Right lobe of liver (tissue), 6 donors: ENCODE measurements around the gene SERPINA1. TPM values are rescaled to one million over a fixed set of nuclear protein-coding genes. Genes with fewer than 3 reads are reported as not detected.

ENCODE experiments used
- ATAC-seq, 4 donors: fragments of 200-7000 bp; cut with Tn5 transposase; one replicate each; pipeline ENCODE4 v1.9.1; 2020; ENCODE audit warnings: mild to moderate bottlenecking in 4 of 4, moderate library complexity in 4 of 4
- DNase-seq, 3 donors: peaks; one replicate each; pipeline ENCODE4 v3.0.0-alpha.2; 2020
- H3K27ac ChIP-seq, 3 donors: fragments of 200-600 bp; one replicate each; pipeline ENCODE4 v1.8.0; 2022
- H3K27me3 ChIP-seq, 2 donors: fragments of 200-600 bp; one replicate each; pipeline ENCODE4 v1.8.0; 2022
- H3K36me3 ChIP-seq, 4 donors: fragments of 200-600 bp; sonication (generic) in 1 of 4; one replicate each; pipeline versions ENCODE4 v1.5.1 to v1.8.0; 2017 to 2022; ENCODE audit warnings: control low read depth in 1 of 4
- H3K4me1 ChIP-seq, 4 donors: fragments of 200-600 bp; sonication (generic) in 1 of 4; one replicate each; pipeline versions ENCODE4 v1.5.1 to v1.8.0; 2017 to 2022; ENCODE audit warnings: control low read depth in 1 of 4
- H3K4me3 ChIP-seq, 3 donors: fragments of 200-600 bp; one replicate each; pipeline ENCODE4 v1.8.0; 2022
- H3K9me3 ChIP-seq, 4 donors: fragments of 200-600 bp; sonication (generic) in 1 of 4; one replicate each; pipeline versions ENCODE4 v1.5.1 to v1.8.0; 2017 to 2022; ENCODE audit warnings: control low read depth in 1 of 4
- POLR2A ChIP-seq: fragments of 450-650 bp; IDR thresholded peaks from one replicate; pipeline ENCODE4 v1.6.1; 2017; ENCODE audit warnings: antibody characterized with exemption, mild to moderate bottlenecking
- WGBS: methylation state at CpG from one replicate; pipeline ENCODE4 v1.1.6; 2018; ENCODE audit warnings: low coverage, low lambda C conversion rate; ENCODE audit not compliant: insufficient coverage; ENCODE audit errors: missing lambda C conversion rate; 5-methylcytosine and 5-hydroxymethylcytosine counted together
- intact Hi-C, 2 donors: fragments of 100-400 bp; cut with DNase I; formaldehyde crosslinking; loops; one replicate each; pipeline versions ENCODE4 v1.11.2 to v1.14.1; 2022
- total RNA-seq, 6 experiments: library from RNA; depleted of rRNA in 2 of 6; stranded (reverse); fragments of >200 nt in 2 of 6; fragmentation: NEBNext Ultra II Directional in 3 of 6; extraction: Animal tissue kit (Norgen Biotek cat#: 25700) in 3 of 6; gene quantifications; one replicate each; pipeline versions ENCODE4 v1.1.0 to v1.2.4, GENCODE V29; 2016 to 2023
- TF ChIP-seq, protein P1 (sequence below), 4 donors: fragments of 200-600 bp in 3 of 4; fragments of 450-650 bp in 1 of 4; IDR thresholded peaks; one replicate each; pipeline versions ENCODE4 v1.5.1 to v1.8.0; 2016 to 2022; ENCODE audit warnings: antibody characterized with exemption in 4 of 4, mild to moderate bottlenecking in 2 of 4
- donor health status: DM: no; HTN: yes; CAD: no.
- donor health status: DM: no; HTN: no; CAD: no.
- donor health status: DM: no; HTN: no; CAD: no.
- donor health status: DM: no; HTN: yes; CAD: no.
- donor health status: DM: no; HTN: yes; CAD: no.

The SERPINA1 gene
- total RNA-seq, 6 experiments from 2014 or later: 18,575 to 39,670 (median 31,917) TPM

DNA sequence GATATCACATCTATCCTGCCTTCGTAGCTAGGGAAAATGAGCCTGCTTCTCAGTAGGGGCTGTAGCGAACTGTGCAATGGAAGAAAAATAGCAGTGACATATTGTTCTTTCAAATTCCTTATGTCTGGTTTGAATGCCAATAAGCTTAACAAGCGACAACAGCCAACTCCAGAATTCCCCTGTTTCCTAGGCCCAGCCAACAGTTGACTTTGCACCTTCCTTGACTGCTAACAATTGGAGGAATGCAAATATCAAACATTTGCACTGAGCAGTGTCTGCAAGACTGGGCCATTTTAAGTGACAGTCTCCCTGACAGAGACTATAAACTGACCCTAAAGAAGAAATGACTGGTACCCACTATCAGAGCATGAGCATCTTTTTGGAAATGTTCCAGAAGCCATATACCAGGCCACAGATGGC lies 12.0 kb upstream of the SERPINA1 start:
- DNase-seq: no peak
- WGBS: 65% methylated on average over 3 of the region's 3 CpGs
- Histone ChIP-seq H3K9me3 (no peaks in the 10 kb centered on the region), H3K27me3 (no peaks in the 10 kb centered on the region), H3K4me1 (peaks cover 0 to 14% (median 7%) of the 10 kb centered on the region in 4 donors), H3K36me3 (no peaks in the 10 kb centered on the region), H3K4me3 (no peak overlapping the region), H3K27ac (no peak overlapping the region)
- intact Hi-C loops: no loop called here
- no peak for ATAC-seq
- no peak for TF ChIP-seq POLR2A
- TF ChIP-seq, protein P1, sequence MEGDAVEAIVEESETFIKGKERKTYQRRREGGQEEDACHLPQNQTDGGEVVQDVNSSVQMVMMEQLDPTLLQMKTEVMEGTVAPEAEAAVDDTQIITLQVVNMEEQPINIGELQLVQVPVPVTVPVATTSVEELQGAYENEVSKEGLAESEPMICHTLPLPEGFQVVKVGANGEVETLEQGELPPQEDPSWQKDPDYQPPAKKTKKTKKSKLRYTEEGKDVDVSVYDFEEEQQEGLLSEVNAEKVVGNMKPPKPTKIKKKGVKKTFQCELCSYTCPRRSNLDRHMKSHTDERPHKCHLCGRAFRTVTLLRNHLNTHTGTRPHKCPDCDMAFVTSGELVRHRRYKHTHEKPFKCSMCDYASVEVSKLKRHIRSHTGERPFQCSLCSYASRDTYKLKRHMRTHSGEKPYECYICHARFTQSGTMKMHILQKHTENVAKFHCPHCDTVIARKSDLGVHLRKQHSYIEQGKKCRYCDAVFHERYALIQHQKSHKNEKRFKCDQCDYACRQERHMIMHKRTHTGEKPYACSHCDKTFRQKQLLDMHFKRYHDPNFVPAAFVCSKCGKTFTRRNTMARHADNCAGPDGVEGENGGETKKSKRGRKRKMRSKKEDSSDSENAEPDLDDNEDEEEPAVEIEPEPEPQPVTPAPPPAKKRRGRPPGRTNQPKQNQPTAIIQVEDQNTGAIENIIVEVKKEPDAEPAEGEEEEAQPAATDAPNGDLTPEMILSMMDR (IDR thresholded peaks at IDR 0.05): no peak

DNA sequence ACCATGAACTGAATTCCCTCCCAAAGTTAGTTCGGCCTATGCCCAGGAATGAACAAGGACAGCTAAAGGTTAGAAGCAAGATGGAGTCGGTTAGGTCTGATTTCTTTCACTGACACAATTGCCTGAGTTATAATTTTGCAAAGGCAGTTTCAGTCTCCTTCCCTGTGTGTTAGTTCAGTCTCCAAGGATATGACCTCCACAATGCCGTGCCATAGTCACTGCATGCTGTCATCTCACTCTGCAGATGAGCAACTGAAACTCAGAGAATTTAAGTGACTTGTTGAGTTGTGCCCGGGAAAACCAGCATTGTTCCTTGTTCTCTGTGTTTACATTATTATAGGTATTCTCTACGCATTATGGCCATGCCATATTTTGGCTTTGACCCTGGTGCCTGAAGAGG lies 10.1 kb upstream of the SERPINA1 start:
- TF ChIP-seq POLR2A: no peak
- TF ChIP-seq, protein P1 (IDR thresholded peaks at IDR 0.05): no peak
- H3K4me3 ChIP-seq: no peak overlapping the region
- no peaks in the 10 kb centered on the region for H3K9me3 ChIP-seq
- ATAC-seq: no peak
- DNase-seq: no peak
- H3K27ac ChIP-seq: no peak overlapping the region
- intact Hi-C loops: no loop called here
- peaks cover 0 to 31% (median 11%) of the 10 kb centered on the region in 4 donors for H3K4me1 ChIP-seq
- H3K27me3 ChIP-seq: no peaks in the 10 kb centered on the region
- WGBS: 92% methylated on average over 5 of the region's 5 CpGs
- no peaks in the 10 kb centered on the region for H3K36me3 ChIP-seq

DNA sequence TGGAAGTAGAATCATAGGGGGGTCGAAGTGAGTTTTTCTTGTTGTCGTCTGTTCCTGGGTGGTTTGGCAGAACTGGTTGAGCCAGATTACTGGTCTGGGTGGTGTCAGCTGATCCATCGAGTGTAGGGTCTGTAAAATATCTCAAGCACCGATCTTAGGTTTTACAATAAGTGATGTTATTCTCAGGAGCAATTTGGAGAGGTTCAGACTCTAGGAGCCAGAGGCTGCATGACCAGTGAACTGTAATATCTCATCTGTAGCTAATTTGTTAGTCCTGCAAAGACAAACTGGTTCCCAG lies 9.7 kb upstream of the SERPINA1 start:
- DNase-seq (no peak), ATAC-seq (no peak)
- intact Hi-C loops: no loop called here
- H3K4me1 ChIP-seq: peaks cover 0 to 35% (median 13%) of the 10 kb centered on the region in 4 donors
- H3K27ac ChIP-seq: no peak overlapping the region
- no peaks in the 10 kb centered on the region for H3K9me3 ChIP-seq
- H3K36me3 ChIP-seq: no peaks in the 10 kb centered on the region
- no peak overlapping the region for H3K4me3 ChIP-seq
- WGBS: 63% methylated on average over 4 of the region's 4 CpGs
- TF ChIP-seq, protein P1 (IDR thresholded peaks at IDR 0.05): no peak
- no peak for TF ChIP-seq POLR2A
- H3K27me3 ChIP-seq: no peaks in the 10 kb centered on the region

DNA sequence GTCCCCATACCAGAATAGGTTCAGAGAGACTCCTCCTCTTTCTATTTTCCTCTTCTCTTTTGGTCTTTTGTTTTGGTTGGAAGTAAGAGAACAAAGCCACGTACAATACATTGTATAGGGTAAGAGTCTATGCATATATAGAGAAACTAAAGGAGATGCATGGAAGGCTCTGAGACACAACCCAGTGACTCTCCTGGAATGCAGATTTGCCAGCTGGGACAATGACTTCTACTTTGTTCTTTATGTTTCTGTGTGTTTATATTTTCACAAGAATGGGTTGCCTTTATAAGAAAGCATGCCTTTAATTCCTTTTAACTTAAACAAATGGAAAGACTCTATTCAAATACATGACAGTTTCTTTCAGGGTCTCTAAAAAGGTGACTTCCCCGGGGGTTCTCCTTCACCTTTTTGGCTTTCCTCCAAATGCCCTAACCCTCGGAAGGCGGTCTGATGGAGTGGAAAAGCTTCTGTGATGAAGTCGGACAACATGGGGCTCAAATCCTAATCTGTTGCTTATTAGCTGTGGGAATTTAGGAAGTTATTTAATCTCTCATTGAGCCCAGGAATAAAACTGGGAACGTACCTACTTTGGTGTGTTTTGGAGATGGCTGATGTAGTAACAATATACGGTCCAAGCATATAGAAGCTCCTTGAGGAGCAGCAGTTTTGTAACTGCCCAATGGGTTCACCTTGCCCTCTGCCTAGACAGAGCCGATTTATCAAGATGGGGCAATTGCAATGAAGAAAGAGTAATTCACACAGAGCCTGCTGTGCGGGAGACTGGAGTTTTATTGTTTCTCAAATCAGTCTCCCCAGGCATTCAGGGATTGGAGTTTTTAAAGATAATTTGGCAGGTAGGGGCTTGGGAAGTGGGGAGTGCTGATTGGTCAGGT lies 9.1 kb upstream of the SERPINA1 start:
- Histone ChIP-seq H3K27ac (peak overlapping the region in 1 of 3 donors; percentile 97), H3K36me3 (no peaks in the 10 kb centered on the region), H3K4me3 (no peak overlapping the region), H3K27me3 (no peaks in the 10 kb centered on the region), H3K9me3 (no peaks in the 10 kb centered on the region), H3K4me1 (peaks cover 0 to 40% (median 15%) of the 10 kb centered on the region in 4 donors)
- no peak for DNase-seq
- no peak for ATAC-seq
- intact Hi-C loops: no loop called here
- 75% methylated on average over 9 of the region's 9 CpGs for WGBS
- no peak for TF ChIP-seq POLR2A
- TF ChIP-seq, protein P1 (IDR thresholded peaks at IDR 0.05): no peak
